PFSK-1 (cell line): ENCODE data around the gene GTF2H4.

ENCODE experiments used
- POLR2AphosphoS5 ChIP-seq: IDR thresholded peaks from 2 replicates; pipeline ENCODE4 v1.6.1; 2012; ENCODE audit warnings: low read depth, mild to moderate bottlenecking, control low read depth, low read length, moderate library complexity
- REST ChIP-seq, 2 experiments: IDR thresholded peaks; 2 replicates each; pipeline versions ENCODE4 v1.6.1 to v1.8.0; 2011 to 2012; ENCODE audit warnings: low read depth in 2 of 2, low read length in 2 of 2, control low read depth in 1 of 2, inconsistent platforms in 1 of 2, mild to moderate bottlenecking in 1 of 2, moderate library complexity in 1 of 2; ENCODE audit not compliant: insufficient read depth in 1 of 2
- SIN3A ChIP-seq: IDR thresholded peaks from 2 replicates; pipeline ENCODE4 v1.6.1; 2012; ENCODE audit warnings: mild to moderate bottlenecking, low read length, moderate library complexity, borderline replicate concordance; ENCODE audit not compliant: insufficient read depth
- TAF1 ChIP-seq: IDR thresholded peaks from 2 replicates; pipeline ENCODE4 v1.6.1; 2012; ENCODE audit warnings: low read length, control low read depth, borderline replicate concordance; ENCODE audit not compliant: insufficient read depth

DNA sequence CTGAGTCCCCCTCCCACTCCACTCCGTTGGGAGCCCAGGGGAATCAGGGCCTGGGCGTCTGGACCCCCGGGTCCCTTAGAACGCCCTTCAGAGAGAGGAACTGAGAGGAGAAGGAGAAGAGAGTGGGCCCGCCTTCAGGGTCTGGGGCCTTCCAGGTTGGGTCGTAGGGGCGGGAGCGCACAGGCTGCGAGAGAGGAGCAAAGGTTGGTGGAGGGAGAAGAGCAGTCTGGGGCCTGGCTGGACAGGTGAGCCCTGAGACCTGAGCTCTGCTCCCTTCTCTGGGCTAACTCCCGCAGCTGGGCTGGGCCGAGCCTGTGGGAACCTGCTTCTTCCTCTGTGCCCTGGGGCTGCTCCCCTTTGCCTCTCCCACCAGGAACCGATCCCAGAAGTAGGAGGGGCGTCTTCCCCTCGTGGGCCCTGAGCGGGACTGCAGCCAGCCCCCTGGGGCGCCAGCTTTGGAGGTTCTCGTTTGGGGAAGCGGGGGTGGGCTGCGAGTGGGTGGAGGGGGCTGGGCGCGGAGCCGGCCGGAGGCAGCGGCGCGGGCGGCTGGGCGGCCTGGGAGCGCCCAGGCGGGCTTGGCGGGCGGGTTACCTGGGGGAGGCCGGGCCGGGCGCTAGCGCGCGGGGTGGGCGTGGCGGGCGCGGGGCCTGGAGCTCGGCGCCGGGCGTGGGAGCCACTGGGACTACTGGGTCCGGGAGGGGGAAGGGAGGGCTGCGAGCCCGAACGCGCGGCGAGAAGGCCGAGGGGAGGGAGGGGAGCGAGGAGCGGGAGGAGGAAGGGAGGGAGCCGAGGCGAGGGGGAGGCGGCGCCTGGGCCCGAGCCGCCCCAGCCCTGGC lies 24.1 kb upstream of the GTF2H4 start, which contains the start of gene DDR1:
- no peak for TF ChIP-seq POLR2AphosphoS5
- no peak for TF ChIP-seq TAF1
- no peak for TF ChIP-seq SIN3A
- no peak for TF ChIP-seq REST (IDR thresholded peaks at IDR 0.05; ENCODE audit: insufficient read depth in 1 of 2, low read depth in 2 of 2, low read length in 2 of 2)
